ENCODE data around the gene CDYL2.
"Not testable (repeated sequence)": the region's sequence is repeated elsewhere in the genome, so short reads cannot be mapped to it uniquely, and the experiment has no call there.

Gene CDYL2

GRCh38 chr16:80804526-80805383 lies at the start of gene CDYL2:
Gene CDYL2 (minus strand): TSS chr16:80804598. CDS start chr16:80804173, 425 bp downstream.
- no peak for DNase-seq (ENCODE audit: low spot score)

- DNase-seq (ENCODE audit: low spot score) = no peak
Observed at GRCh38 chr16:80852261-80852872, 48.0 kb upstream of the CDYL2 start.

- DNase-seq (ENCODE audit: low spot score) = no peak
Observed at GRCh38 chr16:80851831-80852230, 47.4 kb upstream of the CDYL2 start.

- no peak for DNase-seq (ENCODE audit: low spot score)
Observed at GRCh38 chr16:80850757-80851156, 46.4 kb upstream of the CDYL2 start.

GRCh38 chr16:80848862-80849261 lies 44.5 kb upstream of the CDYL2 start:
- no peak for DNase-seq (ENCODE audit: low spot score)

- DNase-seq (ENCODE audit: low spot score) = no peak
Observed at GRCh38 chr16:80846680-80847079, 42.3 kb upstream of the CDYL2 start.

- DNase-seq (ENCODE audit: low spot score) = no peak
Observed at GRCh38 chr16:80846275-80846674, 41.9 kb upstream of the CDYL2 start.

GRCh38 chr16:80844395-80844794 lies 40.0 kb upstream of the CDYL2 start:
- DNase-seq (ENCODE audit: low spot score) = no peak

- DNase-seq (ENCODE audit: low spot score) = no peak
Observed at GRCh38 chr16:80841231-80841630, 36.8 kb upstream of the CDYL2 start.

GRCh38 chr16:80837533-80838147 lies 33.2 kb upstream of the CDYL2 start:
- DNase-seq (ENCODE audit: low spot score) = no peak

GRCh38 chr16:80836846-80837245 lies 32.4 kb upstream of the CDYL2 start:
- no peak for DNase-seq (ENCODE audit: low spot score)

- no peak for DNase-seq (ENCODE audit: low spot score)
Observed at GRCh38 chr16:80836202-80836601, 31.8 kb upstream of the CDYL2 start.

- DNase-seq (ENCODE audit: low spot score) = no peak
Observed at GRCh38 chr16:80831039-80831438, 26.6 kb upstream of the CDYL2 start.

- DNase-seq (ENCODE audit: low spot score) = no peak
Observed at GRCh38 chr16:80828495-80828894, 24.1 kb upstream of the CDYL2 start.

GRCh38 chr16:80827007-80827406 lies 22.6 kb upstream of the CDYL2 start:
- DNase-seq (ENCODE audit: low spot score) = no peak

GRCh38 chr16:80825365-80825758 lies 21.0 kb upstream of the CDYL2 start:
- DNase-seq (ENCODE audit: low spot score) = no peak

GRCh38 chr16:80824623-80825364 lies 20.4 kb upstream of the CDYL2 start:
- no peak for DNase-seq (ENCODE audit: low spot score)

GRCh38 chr16:80819988-80820387 lies 15.6 kb upstream of the CDYL2 start:
- DNase-seq (ENCODE audit: low spot score) = no peak

- DNase-seq (ENCODE audit: low spot score) = no peak
Observed at GRCh38 chr16:80816356-80816755, 12.0 kb upstream of the CDYL2 start.

- DNase-seq (ENCODE audit: low spot score) = not testable (repeated sequence)
Observed at GRCh38 chr16:80815278-80815677, 10.9 kb upstream of the CDYL2 start.

GRCh38 chr16:80812593-80812992 lies 8.2 kb upstream of the CDYL2 start:
- DNase-seq (ENCODE audit: low spot score) = no peak

GRCh38 chr16:80809366-80809765 lies 5.0 kb upstream of the CDYL2 start:
- DNase-seq (ENCODE audit: low spot score) = no peak

All from globus pallidus (tissue), 1 donor.